Measurements from ENCODE around the gene KLHL6.

GRCh38 chr3:183487016-183487415, 68.5 kb downstream of the KLHL6 start:
- TF ChIP-seq POLR2AphosphoS5 (IDR thresholded peaks at IDR 0.05), result no peak
- TF ChIP-seq, protein P1, sequence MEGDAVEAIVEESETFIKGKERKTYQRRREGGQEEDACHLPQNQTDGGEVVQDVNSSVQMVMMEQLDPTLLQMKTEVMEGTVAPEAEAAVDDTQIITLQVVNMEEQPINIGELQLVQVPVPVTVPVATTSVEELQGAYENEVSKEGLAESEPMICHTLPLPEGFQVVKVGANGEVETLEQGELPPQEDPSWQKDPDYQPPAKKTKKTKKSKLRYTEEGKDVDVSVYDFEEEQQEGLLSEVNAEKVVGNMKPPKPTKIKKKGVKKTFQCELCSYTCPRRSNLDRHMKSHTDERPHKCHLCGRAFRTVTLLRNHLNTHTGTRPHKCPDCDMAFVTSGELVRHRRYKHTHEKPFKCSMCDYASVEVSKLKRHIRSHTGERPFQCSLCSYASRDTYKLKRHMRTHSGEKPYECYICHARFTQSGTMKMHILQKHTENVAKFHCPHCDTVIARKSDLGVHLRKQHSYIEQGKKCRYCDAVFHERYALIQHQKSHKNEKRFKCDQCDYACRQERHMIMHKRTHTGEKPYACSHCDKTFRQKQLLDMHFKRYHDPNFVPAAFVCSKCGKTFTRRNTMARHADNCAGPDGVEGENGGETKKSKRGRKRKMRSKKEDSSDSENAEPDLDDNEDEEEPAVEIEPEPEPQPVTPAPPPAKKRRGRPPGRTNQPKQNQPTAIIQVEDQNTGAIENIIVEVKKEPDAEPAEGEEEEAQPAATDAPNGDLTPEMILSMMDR (IDR thresholded peaks at IDR 0.05), result no peak
- TF ChIP-seq EP300 (IDR thresholded peaks at IDR 0.05), result no peak

All from suprapubic skin (tissue), 4 donors.